HG03066 (cell line): Measurements from ENCODE around the gene UST.
A peak's percentile ranks its signal among the peaks of the same experiment; 100 is the strongest.

Source experiments
- ATAC-seq: cut with Tn5 transposase; IDR thresholded peaks from one replicate; pipeline ENCODE4 v1.9.1; 2021; ENCODE audit warnings: low read depth; ENCODE audit not compliant: unreplicated experiment

The UST gene

GRCh38 chr6:149065658-149066556, 319.1 kb downstream of the UST start:
- peak; percentile 97 for ATAC-seq

GRCh38 chr6:149071997-149072396, 325.2 kb downstream of the UST start:
- no peak for ATAC-seq

GRCh38 chr6:149074832-149075258, 328.0 kb downstream of the UST start:
- no peak for ATAC-seq

- no peak for ATAC-seq
Measured at GRCh38 chr6:149075616-149076354, 329.0 kb downstream of the UST start.

- ATAC-seq = no peak
Measured at GRCh38 chr6:149076355-149076734, 329.5 kb downstream of the UST start.

- no peak for ATAC-seq
Measured at GRCh38 chr6:149077208-149077607, 330.4 kb downstream of the UST start.

GRCh38 chr6:149078211-149078782, 331.5 kb downstream of the UST start:
- ATAC-seq = no peak

- ATAC-seq = no peak
Measured at GRCh38 chr6:149079456-149079855, 332.6 kb downstream of the UST start.

- no peak for ATAC-seq
Measured at GRCh38 chr6:149079911-149080491, 333.2 kb downstream of the UST start.

GRCh38 chr6:149080511-149080910, 333.7 kb downstream of the UST start:
- ATAC-seq = no peak

GRCh38 chr6:149081281-149081680, 334.5 kb downstream of the UST start:
- no peak for ATAC-seq

- peak; percentile 69 for ATAC-seq
Measured at GRCh38 chr6:149082320-149082719, 335.5 kb downstream of the UST start.

GRCh38 chr6:149084026-149084425, 337.2 kb downstream of the UST start:
- no peak for ATAC-seq

- ATAC-seq = no peak
Measured at GRCh38 chr6:149084808-149085556, 338.2 kb downstream of the UST start.

GRCh38 chr6:149085557-149085938, 338.7 kb downstream of the UST start:
- ATAC-seq = no peak

- ATAC-seq = no peak
Measured at GRCh38 chr6:149086363-149086762, 339.5 kb downstream of the UST start.

GRCh38 chr6:149087898-149088297, 341.1 kb downstream of the UST start:
- ATAC-seq = no peak

GRCh38 chr6:149088361-149088760, 341.5 kb downstream of the UST start:
- no peak for ATAC-seq

- no peak for ATAC-seq
Measured at GRCh38 chr6:149089510-149089909, 342.7 kb downstream of the UST start.

- no peak for ATAC-seq
Measured at GRCh38 chr6:149090937-149091336, 344.1 kb downstream of the UST start.
